ENCODE results near the gene SYNE1. TPM values are rescaled to one million over a fixed set of nuclear protein-coding genes. Genes with fewer than 3 reads are reported as not detected.

Gene SYNE1
- total RNA-seq, 1 donor from 2014 or later = 6.0 TPM

DNA sequence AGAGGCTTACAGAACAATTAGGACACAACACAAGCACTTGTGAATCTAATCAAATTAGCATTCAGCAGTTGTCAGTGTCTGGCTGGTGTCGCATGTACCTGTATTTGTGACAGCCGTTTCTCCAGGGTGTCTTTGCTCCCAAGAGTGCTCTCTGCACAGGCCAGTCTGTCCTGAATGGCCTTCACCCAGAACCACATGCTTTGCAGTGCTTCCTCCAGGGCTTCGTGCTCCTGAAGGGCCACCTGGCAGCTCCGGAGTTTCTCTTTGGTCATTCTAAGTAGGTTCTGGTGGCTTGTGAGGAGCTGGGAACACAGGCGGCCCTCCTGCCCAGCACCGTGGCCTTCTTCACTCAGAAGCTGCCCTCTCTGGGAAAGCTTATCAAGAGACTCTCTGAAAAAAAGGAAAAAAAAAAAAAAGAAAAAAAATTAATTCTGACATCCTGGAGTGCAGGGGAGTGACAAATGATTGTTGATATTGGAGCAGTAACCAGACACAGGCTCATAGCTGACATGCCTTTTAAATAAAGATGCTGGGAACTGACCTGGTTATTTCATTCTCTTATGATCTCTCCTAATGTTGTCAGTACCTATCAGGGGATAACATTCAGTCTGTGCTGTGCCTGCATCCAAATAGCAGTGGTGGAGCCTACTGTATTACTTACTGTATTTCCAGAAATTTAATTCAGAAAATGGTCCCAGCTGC, 245.8 kb downstream of the SYNE1 start:
- no peaks in the 10 kb centered on the region for H3K36me3 Mint-ChIP-seq

DNA sequence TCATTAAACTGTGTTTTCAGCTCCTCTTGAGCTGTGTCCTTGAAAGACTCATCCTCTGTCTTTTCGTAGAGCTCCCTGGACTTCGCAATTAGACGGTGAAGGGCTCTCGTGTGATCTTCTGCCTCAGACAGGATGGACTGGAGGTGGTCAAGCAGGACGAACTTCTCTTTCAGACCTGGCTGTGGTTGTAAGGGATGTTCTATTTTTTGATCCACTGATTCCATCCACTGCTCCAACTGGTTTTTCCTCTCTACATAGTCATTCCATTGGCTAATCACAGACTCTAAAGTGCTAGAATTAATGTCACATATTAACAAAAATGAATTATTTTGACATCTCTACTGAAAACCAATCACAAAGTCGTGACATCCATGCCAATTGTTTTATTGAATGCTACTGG, 250.1 kb downstream of the SYNE1 start:
- Histone ChIP-seq H3K9me3 (ENCODE audit: low read depth) (no peaks in the 10 kb centered on the region), H3K79me2 (ENCODE audit: low read depth) (no peaks in the 10 kb centered on the region), H3K4me1 (no peaks in the 10 kb centered on the region), H3K9ac (no peak overlapping the region), H3K27ac (no peak overlapping the region), H3F3A (ENCODE audit: low read depth) (no peaks in the 10 kb centered on the region), H4K20me1 (ENCODE audit: low read depth) (no peaks in the 10 kb centered on the region), H3K4me3 (no peak overlapping the region), H2AFZ (replicated peaks) (no peak overlapping the region), H3K36me3 (no peaks in the 10 kb centered on the region), H3K27me3 (no peaks in the 10 kb centered on the region), H3K4me2 (no peak overlapping the region)
- no peak for DNase-seq (ENCODE audit: low spot score)
- Mint-ChIP-seq H3K27me3 (ENCODE audit: insufficient read depth, low read depth) (peaks cover 2% of the 10 kb centered on the region), H3K9me3 (no peaks in the 10 kb centered on the region), H3K4me1 (no peaks in the 10 kb centered on the region), H3K27ac (no peak overlapping the region), H3K36me3 (no peaks in the 10 kb centered on the region), H3K4me3 (no peak overlapping the region)
- TF ChIP-seq, protein P1, sequence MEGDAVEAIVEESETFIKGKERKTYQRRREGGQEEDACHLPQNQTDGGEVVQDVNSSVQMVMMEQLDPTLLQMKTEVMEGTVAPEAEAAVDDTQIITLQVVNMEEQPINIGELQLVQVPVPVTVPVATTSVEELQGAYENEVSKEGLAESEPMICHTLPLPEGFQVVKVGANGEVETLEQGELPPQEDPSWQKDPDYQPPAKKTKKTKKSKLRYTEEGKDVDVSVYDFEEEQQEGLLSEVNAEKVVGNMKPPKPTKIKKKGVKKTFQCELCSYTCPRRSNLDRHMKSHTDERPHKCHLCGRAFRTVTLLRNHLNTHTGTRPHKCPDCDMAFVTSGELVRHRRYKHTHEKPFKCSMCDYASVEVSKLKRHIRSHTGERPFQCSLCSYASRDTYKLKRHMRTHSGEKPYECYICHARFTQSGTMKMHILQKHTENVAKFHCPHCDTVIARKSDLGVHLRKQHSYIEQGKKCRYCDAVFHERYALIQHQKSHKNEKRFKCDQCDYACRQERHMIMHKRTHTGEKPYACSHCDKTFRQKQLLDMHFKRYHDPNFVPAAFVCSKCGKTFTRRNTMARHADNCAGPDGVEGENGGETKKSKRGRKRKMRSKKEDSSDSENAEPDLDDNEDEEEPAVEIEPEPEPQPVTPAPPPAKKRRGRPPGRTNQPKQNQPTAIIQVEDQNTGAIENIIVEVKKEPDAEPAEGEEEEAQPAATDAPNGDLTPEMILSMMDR (IDR thresholded peaks at IDR 0.05) = no peak
- TF ChIP-seq EZH2phosphoT487 (IDR thresholded peaks at IDR 0.05) = no peak
- TF ChIP-seq EZH2 (IDR thresholded peaks at IDR 0.05) = no peak

More for the DNA sequence above, 245.8 kb downstream of the SYNE1 start:
- Histone ChIP-seq H3K79me2 (ENCODE audit: low read depth) (no peaks in the 10 kb centered on the region), H3K27ac (no peak overlapping the region), H2AFZ (replicated peaks) (no peak overlapping the region), H3K4me3 (no peak overlapping the region), H3K4me1 (no peaks in the 10 kb centered on the region), H3K9me3 (ENCODE audit: low read depth) (no peaks in the 10 kb centered on the region), H3F3A (ENCODE audit: low read depth) (no peaks in the 10 kb centered on the region), H4K20me1 (ENCODE audit: low read depth) (no peaks in the 10 kb centered on the region), H3K36me3 (no peaks in the 10 kb centered on the region), H3K4me2 (no peak overlapping the region), H3K27me3 (no peaks in the 10 kb centered on the region), H3K9ac (no peak overlapping the region)
- TF ChIP-seq EZH2phosphoT487 (IDR thresholded peaks at IDR 0.05) = no peak
- TF ChIP-seq, protein P1 (IDR thresholded peaks at IDR 0.05) = no peak
- TF ChIP-seq EZH2 (IDR thresholded peaks at IDR 0.05) = no peak
- peaks cover 4% of the 10 kb centered on the region for H3K27me3 Mint-ChIP-seq (ENCODE audit: insufficient read depth, low read depth)
- H3K4me1 Mint-ChIP-seq = no peaks in the 10 kb centered on the region
- no peak for DNase-seq (ENCODE audit: low spot score)
- H3K9me3 Mint-ChIP-seq = no peaks in the 10 kb centered on the region
- no peak overlapping the region for H3K4me3 Mint-ChIP-seq
- no peak overlapping the region for H3K27ac Mint-ChIP-seq

DNA sequence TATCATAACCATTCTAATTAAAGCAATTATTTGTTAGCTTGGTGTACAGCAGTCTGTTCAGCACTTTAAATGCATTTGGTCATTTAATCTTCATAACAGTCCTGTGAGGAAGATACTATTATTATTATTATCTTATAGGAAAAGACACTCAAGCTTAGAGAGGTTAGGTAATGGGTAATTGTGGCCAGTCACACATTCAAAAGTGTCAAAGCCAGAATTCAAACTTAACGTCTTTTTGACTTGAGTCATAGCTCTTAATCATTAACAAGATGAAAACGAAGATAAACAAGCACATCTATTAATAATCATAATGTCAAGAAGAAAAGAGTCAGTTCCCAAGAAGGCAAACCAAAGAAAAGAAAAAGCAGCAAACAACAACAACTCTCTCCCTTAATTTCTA, 251.0 kb downstream of the SYNE1 start:
- H3K4me2 ChIP-seq = no peak overlapping the region
- H3F3A ChIP-seq (ENCODE audit: low read depth) = no peaks in the 10 kb centered on the region
- Mint-ChIP-seq H3K27me3 (ENCODE audit: insufficient read depth, low read depth) (no peaks in the 10 kb centered on the region), H3K36me3 (no peaks in the 10 kb centered on the region), H3K27ac (no peak overlapping the region), H3K9me3 (no peaks in the 10 kb centered on the region), H3K4me1 (peaks cover 6% of the 10 kb centered on the region), H3K4me3 (no peak overlapping the region)
- H4K20me1 ChIP-seq (ENCODE audit: low read depth) = no peaks in the 10 kb centered on the region
- H3K36me3 ChIP-seq = no peaks in the 10 kb centered on the region
- no peaks in the 10 kb centered on the region for H3K79me2 ChIP-seq (ENCODE audit: low read depth)
- no peaks in the 10 kb centered on the region for H3K27me3 ChIP-seq
- H3K4me1 ChIP-seq = no peaks in the 10 kb centered on the region
- H3K4me3 ChIP-seq = no peak overlapping the region
- DNase-seq (ENCODE audit: low spot score) = no peak
- no peak overlapping the region for H3K9ac ChIP-seq
- no peaks in the 10 kb centered on the region for H3K9me3 ChIP-seq (ENCODE audit: low read depth)
- TF ChIP-seq EZH2 (IDR thresholded peaks at IDR 0.05) = no peak
- TF ChIP-seq EZH2phosphoT487 (IDR thresholded peaks at IDR 0.05) = no peak
- TF ChIP-seq, protein P1 (IDR thresholded peaks at IDR 0.05) = no peak
- no peak overlapping the region for H3K27ac ChIP-seq
- no peak overlapping the region for H2AFZ ChIP-seq (replicated peaks)

Data from neural progenitor cell (in vitro differentiated cells).